HepG2 (cell line): ENCODE results near the gene EGFL8. TPM values are rescaled to one million over a fixed set of nuclear protein-coding genes. Genes with fewer than 3 reads are reported as not detected.

ENCODE experiments used
- CEBPG ChIP-seq: IDR thresholded peaks from 2 replicates; pipeline ENCODE4 v1.6.1; 2016
- EHMT2 ChIP-seq: fragments of 200-600 bp; sonication (generic); IDR thresholded peaks from 2 replicates; pipeline ENCODE4 v1.7.0; 2017; ENCODE audit warnings: antibody characterized with exemption, low read depth, low read length, borderline replicate concordance
- MYC ChIP-seq: sonication (generic); formaldehyde crosslinking; IDR thresholded peaks from 2 replicates; pipeline ENCODE4 v1.9.0; 2021; ENCODE audit warnings: missing genetic modification reagents, borderline replicate concordance
- NFIB ChIP-seq: sonication (generic); formaldehyde crosslinking; IDR thresholded peaks from 2 replicates; pipeline ENCODE4 v1.9.0; 2021; ENCODE audit warnings: missing genetic modification reagents, mild to moderate bottlenecking, borderline replicate concordance
- RBM22 ChIP-seq: fragments of 200-400 bp; formaldehyde crosslinking; optimal IDR thresholded peaks from 2 replicates; pipeline ENCODE3; 2017; ENCODE audit warnings: mild to moderate bottlenecking, low read length, moderate library complexity
- RFXANK ChIP-seq: IDR thresholded peaks from 2 replicates; pipeline ENCODE4 v1.6.1; 2016
- SATB2 ChIP-seq: sonication (generic); formaldehyde crosslinking; IDR thresholded peaks from 2 replicates; pipeline ENCODE4 v1.5.0; 2020; ENCODE audit warnings: missing genetic modification reagents
- SYNCRIP ChIP-seq: fragments of 200-400 bp; formaldehyde crosslinking; IDR thresholded peaks from 2 replicates; pipeline ENCODE4 v1.6.1; 2018; ENCODE audit warnings: mild to moderate bottlenecking, low read depth, low read length; ENCODE audit not compliant: insufficient read depth
- YY1 ChIP-seq: IDR thresholded peaks from 2 replicates; pipeline ENCODE4 v1.6.1; 2011; ENCODE audit warnings: low read length, low read depth, moderate library complexity, mild to moderate bottlenecking; ENCODE audit not compliant: insufficient read depth, insufficient replicate concordance
- ZC3H13 ChIP-seq: sonication (generic); formaldehyde crosslinking; IDR thresholded peaks from 2 replicates; pipeline ENCODE4 v1.8.1; 2023; ENCODE audit warnings: mild to moderate bottlenecking, missing genetic modification reagents, moderate library complexity
- ZNF101 ChIP-seq: sonication (generic); formaldehyde crosslinking; IDR thresholded peaks from 2 replicates; pipeline ENCODE4 v1.4.0; 2020; ENCODE audit warnings: mild to moderate bottlenecking, low read depth, missing genetic modification reagents, borderline replicate concordance
- ZNF724P ChIP-seq: sonication (generic); formaldehyde crosslinking; IDR thresholded peaks from 2 replicates; pipeline ENCODE4 v1.8.0; 2022; ENCODE audit warnings: missing genetic modification reagents, borderline replicate concordance
- polyA plus RNA-seq, 8 experiments: library from polyadenylated mRNA; depleted of rRNA in 3 of 8; stranded (reverse) in 7 of 8; unstranded in 1 of 8; fragments of >200 nt; fragmentation: Illumina TruSeq in 4 of 8; extraction: Trizol in 4 of 8; gene quantifications; 2 replicates each; pipeline versions ENCODE4 v1.2.1 to v1.2.3, GENCODE V29; 2011 to 2016; ENCODE audit warnings: low read depth in 4 of 8, missing spikeins in 1 of 8, mixed read lengths in 1 of 8; ENCODE audit not compliant: insufficient read depth in 1 of 8
- total RNA-seq, 5 experiments: library from RNA; depleted of rRNA; stranded (reverse); fragments of >200 nt; fragmentation: Illumina TruSeq; extraction: Trizol; gene quantifications; 2 replicates each; pipeline ENCODE4 v1.2.3, GENCODE V29; 2016; ENCODE audit warnings: low read depth in 1 of 5
- TF ChIP-seq, protein P1 (sequence below): sonication (generic); formaldehyde crosslinking; IDR thresholded peaks from 2 replicates; pipeline ENCODE4 v1.4.0; 2020; ENCODE audit warnings: missing genetic modification reagents
- TF ChIP-seq, protein P2 (sequence below): sonication (generic); formaldehyde crosslinking; IDR thresholded peaks from 2 replicates; pipeline ENCODE4 v1.5.0; 2020; ENCODE audit warnings: missing genetic modification reagents
- TF ChIP-seq, protein P3 (sequence below): sonication (generic); formaldehyde crosslinking; IDR thresholded peaks from 2 replicates; pipeline ENCODE4 v1.5.0; 2020; ENCODE audit warnings: mild to moderate bottlenecking, missing genetic modification reagents
- TF ChIP-seq, protein P4 (sequence below), 2 experiments: fragments of 450-650 bp in 1 of 2; sonication (generic) in 1 of 2; formaldehyde crosslinking; IDR thresholded peaks; 2 replicates each; pipeline versions ENCODE4 v1.5.0 to v1.8.0; 2020 to 2022; ENCODE audit warnings: mild to moderate bottlenecking in 1 of 2, missing genetic modification reagents in 1 of 2
- TF ChIP-seq, protein P5 (sequence below), 2 experiments: sonication (generic) in 1 of 2; formaldehyde crosslinking in 1 of 2; IDR thresholded peaks; 2 replicates each; pipeline versions ENCODE4 v1.4.0 to v1.6.1; 2016 to 2020; ENCODE audit warnings: borderline replicate concordance in 1 of 2, low read depth in 1 of 2, mild to moderate bottlenecking in 1 of 2, missing genetic modification reagents in 1 of 2

EGFL8 gene
- total and polyA plus RNA-seq, 2 of the 13 experiments (the other 11 are each of a cell fraction or from before 2014, with no cell fraction given) = 10.0 to 11.5 TPM

DNA sequence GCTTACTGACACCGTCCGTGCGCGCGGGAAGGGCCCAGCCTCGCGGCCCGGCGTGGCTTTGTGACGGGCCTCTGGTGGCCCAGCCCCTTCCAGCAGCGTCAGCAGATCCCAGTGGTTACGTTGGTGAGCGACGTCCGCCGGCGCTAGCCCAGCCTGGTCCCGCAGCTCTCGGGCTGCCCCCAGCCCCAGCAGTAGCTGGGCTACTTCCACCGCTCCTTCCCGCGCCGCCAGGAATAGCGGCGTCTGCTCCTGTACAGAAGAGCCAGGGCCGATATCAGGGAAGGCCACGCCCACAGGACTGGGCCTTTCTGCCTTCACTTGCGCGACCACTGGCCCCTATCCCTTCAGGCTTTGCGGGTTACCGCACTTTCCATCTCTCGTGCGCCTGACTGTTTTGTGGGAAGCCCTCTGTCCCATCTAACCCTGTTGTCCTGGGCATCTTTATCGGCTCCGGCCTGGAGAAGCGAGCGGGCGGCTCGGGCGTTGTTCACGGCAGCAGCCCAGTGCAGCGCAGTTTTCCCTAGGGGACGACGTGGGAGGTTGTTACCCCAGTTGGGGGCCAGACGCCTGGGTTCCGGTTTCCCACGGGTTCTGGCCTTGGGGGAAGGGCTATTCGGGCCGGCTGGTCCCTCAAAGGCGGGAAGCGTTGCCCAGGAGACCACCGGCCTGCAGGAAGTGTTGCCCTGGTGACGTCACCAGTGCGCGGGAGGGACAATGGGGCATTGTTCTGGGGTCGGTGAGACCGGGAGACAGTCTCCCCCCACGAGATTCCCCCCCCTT lies 31.7 kb downstream of the EGFL8 start (continued):
- TF ChIP-seq, protein P1, sequence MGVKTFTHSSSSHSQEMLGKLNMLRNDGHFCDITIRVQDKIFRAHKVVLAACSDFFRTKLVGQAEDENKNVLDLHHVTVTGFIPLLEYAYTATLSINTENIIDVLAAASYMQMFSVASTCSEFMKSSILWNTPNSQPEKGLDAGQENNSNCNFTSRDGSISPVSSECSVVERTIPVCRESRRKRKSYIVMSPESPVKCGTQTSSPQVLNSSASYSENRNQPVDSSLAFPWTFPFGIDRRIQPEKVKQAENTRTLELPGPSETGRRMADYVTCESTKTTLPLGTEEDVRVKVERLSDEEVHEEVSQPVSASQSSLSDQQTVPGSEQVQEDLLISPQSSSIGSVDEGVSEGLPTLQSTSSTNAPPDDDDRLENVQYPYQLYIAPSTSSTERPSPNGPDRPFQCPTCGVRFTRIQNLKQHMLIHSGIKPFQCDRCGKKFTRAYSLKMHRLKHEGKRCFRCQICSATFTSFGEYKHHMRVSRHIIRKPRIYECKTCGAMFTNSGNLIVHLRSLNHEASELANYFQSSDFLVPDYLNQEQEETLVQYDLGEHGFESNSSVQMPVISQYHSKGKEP (CRISPR knock-in tag) = no peak
- TF ChIP-seq ZNF724P (CRISPR knock-in tag) = no peak; the same call in 1 of the 2 replicates
- TF ChIP-seq NFIB (CRISPR knock-in tag) = no peak
- TF ChIP-seq CEBPG (CRISPR knock-in tag) = peak; percentile 13; the same call in 1 of the 2 replicates
- peak; percentile 84 for TF ChIP-seq RBM22
- no peak for TF ChIP-seq SATB2 (CRISPR knock-in tag)
- TF ChIP-seq MYC = peak; percentile 94
- peak; percentile 46 for TF ChIP-seq YY1
- TF ChIP-seq, protein P2, sequence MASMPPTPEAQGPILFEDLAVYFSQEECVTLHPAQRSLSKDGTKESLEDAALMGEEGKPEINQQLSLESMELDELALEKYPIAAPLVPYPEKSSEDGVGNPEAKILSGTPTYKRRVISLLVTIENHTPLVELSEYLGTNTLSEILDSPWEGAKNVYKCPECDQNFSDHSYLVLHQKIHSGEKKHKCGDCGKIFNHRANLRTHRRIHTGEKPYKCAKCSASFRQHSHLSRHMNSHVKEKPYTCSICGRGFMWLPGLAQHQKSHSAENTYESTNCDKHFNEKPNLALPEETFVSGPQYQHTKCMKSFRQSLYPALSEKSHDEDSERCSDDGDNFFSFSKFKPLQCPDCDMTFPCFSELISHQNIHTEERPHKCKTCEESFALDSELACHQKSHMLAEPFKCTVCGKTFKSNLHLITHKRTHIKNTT (CRISPR knock-in tag) = 0 out of 2 replicates have a peak, but pooled peaks have one; percentile 29
- TF ChIP-seq, protein P3, sequence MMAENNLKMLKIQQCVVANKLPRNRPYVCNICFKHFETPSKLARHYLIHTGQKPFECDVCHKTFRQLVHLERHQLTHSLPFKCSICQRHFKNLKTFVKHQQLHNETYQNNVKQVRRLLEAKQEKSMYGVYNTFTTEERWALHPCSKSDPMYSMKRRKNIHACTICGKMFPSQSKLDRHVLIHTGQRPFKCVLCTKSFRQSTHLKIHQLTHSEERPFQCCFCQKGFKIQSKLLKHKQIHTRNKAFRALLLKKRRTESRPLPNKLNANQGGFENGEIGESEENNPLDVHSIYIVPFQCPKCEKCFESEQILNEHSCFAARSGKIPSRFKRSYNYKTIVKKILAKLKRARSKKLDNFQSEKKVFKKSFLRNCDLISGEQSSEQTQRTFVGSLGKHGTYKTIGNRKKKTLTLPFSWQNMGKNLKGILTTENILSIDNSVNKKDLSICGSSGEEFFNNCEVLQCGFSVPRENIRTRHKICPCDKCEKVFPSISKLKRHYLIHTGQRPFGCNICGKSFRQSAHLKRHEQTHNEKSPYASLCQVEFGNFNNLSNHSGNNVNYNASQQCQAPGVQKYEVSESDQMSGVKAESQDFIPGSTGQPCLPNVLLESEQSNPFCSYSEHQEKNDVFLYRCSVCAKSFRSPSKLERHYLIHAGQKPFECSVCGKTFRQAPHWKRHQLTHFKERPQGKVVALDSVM (CRISPR knock-in tag) = 0 out of 2 replicates have a peak, but pooled peaks have one; percentile 17
- 0 out of 2 replicates have a peak, but pooled peaks have one; percentile 70 for TF ChIP-seq RFXANK
- no peak for TF ChIP-seq EHMT2
- peak; percentile 78; the same call in 1 of the 2 replicates for TF ChIP-seq ZC3H13 (CRISPR knock-in tag)
- TF ChIP-seq, protein P4, sequence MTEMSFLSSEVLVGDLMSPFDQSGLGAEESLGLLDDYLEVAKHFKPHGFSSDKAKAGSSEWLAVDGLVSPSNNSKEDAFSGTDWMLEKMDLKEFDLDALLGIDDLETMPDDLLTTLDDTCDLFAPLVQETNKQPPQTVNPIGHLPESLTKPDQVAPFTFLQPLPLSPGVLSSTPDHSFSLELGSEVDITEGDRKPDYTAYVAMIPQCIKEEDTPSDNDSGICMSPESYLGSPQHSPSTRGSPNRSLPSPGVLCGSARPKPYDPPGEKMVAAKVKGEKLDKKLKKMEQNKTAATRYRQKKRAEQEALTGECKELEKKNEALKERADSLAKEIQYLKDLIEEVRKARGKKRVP (CRISPR knock-in tag; IDR thresholded peaks at IDR 0.05) = 0 out of 4 replicates have a peak, but pooled peaks of 1 of the 2 experiments have one; percentile 29
- TF ChIP-seq, protein P5, sequence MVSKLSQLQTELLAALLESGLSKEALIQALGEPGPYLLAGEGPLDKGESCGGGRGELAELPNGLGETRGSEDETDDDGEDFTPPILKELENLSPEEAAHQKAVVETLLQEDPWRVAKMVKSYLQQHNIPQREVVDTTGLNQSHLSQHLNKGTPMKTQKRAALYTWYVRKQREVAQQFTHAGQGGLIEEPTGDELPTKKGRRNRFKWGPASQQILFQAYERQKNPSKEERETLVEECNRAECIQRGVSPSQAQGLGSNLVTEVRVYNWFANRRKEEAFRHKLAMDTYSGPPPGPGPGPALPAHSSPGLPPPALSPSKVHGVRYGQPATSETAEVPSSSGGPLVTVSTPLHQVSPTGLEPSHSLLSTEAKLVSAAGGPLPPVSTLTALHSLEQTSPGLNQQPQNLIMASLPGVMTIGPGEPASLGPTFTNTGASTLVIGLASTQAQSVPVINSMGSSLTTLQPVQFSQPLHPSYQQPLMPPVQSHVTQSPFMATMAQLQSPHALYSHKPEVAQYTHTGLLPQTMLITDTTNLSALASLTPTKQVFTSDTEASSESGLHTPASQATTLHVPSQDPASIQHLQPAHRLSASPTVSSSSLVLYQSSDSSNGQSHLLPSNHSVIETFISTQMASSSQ (IDR thresholded peaks at IDR 0.05; ENCODE audit: low read depth) = 0 out of 2 replicates have a peak, but pooled peaks have one; percentile 17
- TF ChIP-seq, protein P5 (CRISPR knock-in tag; IDR thresholded peaks at IDR 0.05; ENCODE audit: borderline replicate concordance) = no peak
- TF ChIP-seq ZNF101 (CRISPR knock-in tag) = no peak
- no peak for TF ChIP-seq SYNCRIP
